Activated CD4-positive, CD25-positive, alpha-beta regulatory T cell treated with anti-CD3 and anti-CD28 coated beads, Interleukin-2, amount 50 U/mL, for 24 hours (primary cell): ENCODE data around the gene DST.

ENCODE experiments used
- ATAC-seq, 2 donors: fragments of 150-1000 bp; cut with Tn5 transposase; one replicate each; pipeline ENCODE4 v1.10.0; 2021; ENCODE audit warnings: mild to moderate bottlenecking in 1 of 2, moderate library complexity in 1 of 2

Gene DST

GRCh38 chr6:56430629-56431600, 211.8 kb downstream of the DST start:
- no peak for ATAC-seq

GRCh38 chr6:56424542-56425083, 218.1 kb downstream of the DST start:
- no peak for ATAC-seq

DNA sequence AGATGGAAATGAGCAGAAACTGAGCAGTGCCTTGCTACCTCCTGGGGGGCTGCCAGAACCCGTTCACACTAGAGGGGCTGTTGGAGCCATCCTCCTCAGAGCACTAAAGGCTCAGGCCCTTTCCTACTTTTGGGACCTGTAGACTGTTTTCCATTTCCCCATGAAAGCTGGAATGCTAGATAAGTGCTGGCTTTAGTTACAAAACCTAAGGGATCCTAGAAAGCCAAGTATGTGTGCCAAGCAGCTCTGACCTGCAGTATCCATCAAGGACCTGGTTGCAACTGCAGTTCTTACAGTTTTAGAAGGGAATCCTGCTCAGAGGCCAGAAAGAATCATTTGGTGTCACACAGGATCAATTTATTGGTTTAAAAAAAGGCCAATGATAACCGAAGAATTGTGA, 218.6 kb downstream of the DST start:
- no peak for ATAC-seq

DNA sequence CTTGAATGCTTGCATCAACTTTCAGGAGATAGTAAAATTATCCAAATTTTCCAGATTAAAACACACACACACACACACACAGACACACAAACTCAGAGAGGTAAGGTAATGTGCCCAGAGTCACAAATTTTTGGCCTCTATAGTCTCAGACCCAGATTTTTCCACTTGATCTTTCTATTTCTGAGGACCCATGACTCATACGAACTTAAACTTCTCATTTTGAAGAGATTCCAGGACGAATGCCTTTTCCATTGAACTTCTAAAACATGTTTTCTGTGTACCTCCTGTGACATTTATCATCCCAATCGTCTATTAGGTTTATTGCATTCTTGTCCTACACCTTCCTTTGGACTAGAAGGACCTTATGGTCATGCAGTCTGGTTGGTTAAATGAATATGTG, 222.4 kb downstream of the DST start:
- ATAC-seq = no peak

GRCh38 chr6:56419191-56419590, 223.5 kb downstream of the DST start:
- ATAC-seq = no peak

- ATAC-seq = no peak
Measured at GRCh38 chr6:56417823-56418222, 224.9 kb downstream of the DST start.

DNA sequence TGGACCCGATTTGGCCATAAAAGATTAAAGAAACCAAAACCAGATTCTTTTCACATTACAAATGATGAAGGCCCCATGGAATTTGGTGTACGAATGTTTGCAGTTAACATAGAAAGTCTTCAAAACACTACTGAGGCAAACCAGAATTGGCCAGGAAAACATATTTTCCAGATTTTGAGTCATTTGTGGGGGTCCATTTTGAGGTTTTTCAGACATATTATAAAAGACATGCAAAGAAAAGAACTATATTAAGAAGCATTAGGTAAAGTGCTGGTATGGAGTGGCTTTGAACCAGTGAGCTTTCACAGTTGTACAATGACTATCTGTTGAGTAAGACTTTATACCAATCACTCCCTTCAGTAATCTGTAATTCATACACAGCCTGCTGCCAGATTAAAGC, 226.4 kb downstream of the DST start:
- ATAC-seq = no peak

- ATAC-seq = no peak
Measured at GRCh38 chr6:56408976-56409375, 233.7 kb downstream of the DST start.
